H1 (cell line): ENCODE measurements around the gene CCDC12. TPM values are rescaled to one million over a fixed set of nuclear protein-coding genes. Genes with fewer than 3 reads are reported as not detected.
A peak's percentile ranks its signal among the peaks of the same experiment; 100 is the strongest.

Experiments
- CTCF ChIA-PET: fragments of 300-600 bp; sonication (Branson Sonifier 250); formaldehyde crosslinking; loops from one replicate; lab custom pipeline; 2021; ENCODE audit not compliant: partially characterized antibody; lab: Charles Lee
- POLR2A ChIA-PET: fragments of 300-600 bp; sonication (Branson Sonifier 250); formaldehyde crosslinking; loops from one replicate; lab custom pipeline; 2021; ENCODE audit warnings: inconsistent platforms; ENCODE audit not compliant: partially characterized antibody; lab: Charles Lee
- DNase-seq, 2 experiments: peaks; one replicate each; pipeline versions ENCODE4 v3.0.0 to v3.0.0-alpha.2; 2010 to 2022; ENCODE audit warnings: low spot score in 2 of 2, low read depth in 1 of 2, mixed read lengths in 1 of 2
- FAIRE-seq: peaks from 2 replicates; lab custom pipeline; 2011; peaks lifted over from hg19 to GRCh38; lab: Jason Lieb, UNC
- H2AFZ ChIP-seq: 2 replicates; pipeline ENCODE4 v1.8.1; 2012; ENCODE audit warnings: low read length, inconsistent platforms
- H2AK5ac ChIP-seq: 2 replicates; pipeline ENCODE4 v1.6.1; 2013; ENCODE audit warnings: low read depth, low read length
- H2BK120ac ChIP-seq: replicated peaks from 2 replicates; pipeline ENCODE3; 2013; ENCODE audit warnings: low read depth, low read length, inconsistent platforms
- H2BK12ac ChIP-seq: 2 replicates; pipeline ENCODE4 v1.6.1; 2013; ENCODE audit warnings: low read depth, low read length
- H2BK15ac ChIP-seq: 2 replicates; pipeline ENCODE4 v1.6.1; 2013; ENCODE audit warnings: low read length
- H2BK20ac ChIP-seq: 2 replicates; pipeline ENCODE4 v1.6.1; 2013; ENCODE audit warnings: low read length
- H2BK5ac ChIP-seq: 2 replicates; pipeline ENCODE4 v1.6.1; 2013; ENCODE audit warnings: low read depth, low read length
- H3K14ac ChIP-seq: 2 replicates; pipeline ENCODE4 v1.6.1; 2013; ENCODE audit warnings: inconsistent platforms; ENCODE audit not compliant: insufficient read length
- H3K18ac ChIP-seq: 2 replicates; pipeline ENCODE4 v1.6.1; 2013; ENCODE audit warnings: low read length; ENCODE audit errors: extremely low read depth
- H3K23ac ChIP-seq: 2 replicates; pipeline ENCODE4 v1.6.1; 2013; ENCODE audit warnings: inconsistent platforms; ENCODE audit not compliant: insufficient read length
- H3K23me2 ChIP-seq: 2 replicates; pipeline ENCODE4 v1.6.1; 2013; ENCODE audit warnings: low read depth, low read length
- H3K27ac ChIP-seq: 2 replicates; pipeline ENCODE4 v1.6.1; 2011; ENCODE audit warnings: low read depth, low read length, inconsistent platforms
- H3K27me3 ChIP-seq, 4 experiments: replicated peaks in 1 of 4; 1 replicate in 1 of 4; 2 replicates in 3 of 4; pipeline versions ENCODE4 v1.6.1 to v1.8.1; 2011 to 2013; ENCODE audit warnings: low read length in 3 of 4, mild to moderate bottlenecking in 3 of 4, inconsistent platforms in 2 of 4, mixed read lengths in 2 of 4, moderate library complexity in 1 of 4; ENCODE audit not compliant: control insufficient read depth in 3 of 4, insufficient read depth in 3 of 4; ENCODE audit errors: extremely low read depth in 1 of 4
- H3K36me3 ChIP-seq, 4 experiments: 2 replicates each; pipeline versions ENCODE4 v1.6.1 to v1.8.1; 2011 to 2013; ENCODE audit warnings: mild to moderate bottlenecking in 4 of 4, low read length in 3 of 4, moderate library complexity in 2 of 4, control low read depth in 1 of 4, inconsistent platforms in 1 of 4; ENCODE audit not compliant: insufficient read depth in 4 of 4, control insufficient read depth in 2 of 4
- H3K4ac ChIP-seq: replicated peaks from 2 replicates; pipeline ENCODE3; 2013; ENCODE audit warnings: low read length, low read depth, mixed read lengths, inconsistent platforms; ENCODE audit not compliant: insufficient read length
- H3K4me1 ChIP-seq, 4 experiments: replicated peaks in 1 of 4; 1 replicate in 1 of 4; 2 replicates in 3 of 4; pipeline versions ENCODE4 v1.6.1 to v1.8.1; 2011 to 2013; ENCODE audit warnings: low read length in 3 of 4, inconsistent platforms in 2 of 4, mixed read lengths in 1 of 4; ENCODE audit not compliant: insufficient read depth in 4 of 4, control insufficient read depth in 3 of 4
- H3K4me2 ChIP-seq, 2 experiments: 2 replicates each; pipeline versions ENCODE4 v1.6.1 to v1.8.1; 2011 to 2013; ENCODE audit warnings: low read depth in 2 of 2, low read length in 2 of 2, control low read depth in 1 of 2, inconsistent platforms in 1 of 2, mild to moderate bottlenecking in 1 of 2; ENCODE audit not compliant: insufficient read depth in 1 of 2
- H3K4me3 ChIP-seq, 4 experiments: fragments of 200-600, 300-600 bp in 1 of 4; sonication (generic), shearing (Covaris generic), sonication (Bioruptor Twin) in 1 of 4; 2 replicates each; pipeline versions ENCODE4 v1.5.1 to v1.8.1; 2011 to 2016; ENCODE audit warnings: low read length in 4 of 4, low read depth in 3 of 4, control low read depth in 2 of 4, inconsistent platforms in 2 of 4, mild to moderate bottlenecking in 2 of 4, mixed read lengths in 1 of 4, moderate library complexity in 1 of 4; ENCODE audit not compliant: insufficient read depth in 2 of 4; ENCODE audit errors: extremely low read depth in 1 of 4
- H3K56ac ChIP-seq: replicated peaks from 2 replicates; pipeline ENCODE3; 2013; ENCODE audit warnings: low read depth, mild to moderate bottlenecking, mixed read lengths, low read length, inconsistent platforms; ENCODE audit not compliant: insufficient read length
- H3K79me1 ChIP-seq: 2 replicates; pipeline ENCODE4 v1.6.1; 2013; ENCODE audit warnings: low read depth, low read length, control low read depth
- H3K79me2 ChIP-seq, 2 experiments: 2 replicates each; pipeline versions ENCODE4 v1.6.1 to v1.8.1; 2012 to 2013; ENCODE audit warnings: low read length in 2 of 2, mild to moderate bottlenecking in 2 of 2, inconsistent platforms in 1 of 2; ENCODE audit not compliant: insufficient read depth in 2 of 2, control insufficient read depth in 1 of 2
- H3K9ac ChIP-seq, 4 experiments: replicated peaks in 1 of 4; 1 replicate in 1 of 4; 2 replicates in 3 of 4; pipeline versions ENCODE4 v1.6.1 to v1.8.1; 2011 to 2013; ENCODE audit warnings: low read depth in 3 of 4, low read length in 3 of 4, control low read depth in 2 of 4, mild to moderate bottlenecking in 2 of 4, moderate library complexity in 2 of 4, inconsistent platforms in 1 of 4; ENCODE audit errors: extremely low read depth in 1 of 4
- H3K9me3 ChIP-seq, 2 experiments: 2 replicates each; pipeline versions ENCODE4 v1.6.1 to v1.8.1; 2012 to 2013; ENCODE audit warnings: mild to moderate bottlenecking in 2 of 2, moderate library complexity in 2 of 2, control low read depth in 1 of 2, inconsistent platforms in 1 of 2, low read depth in 1 of 2, low read length in 1 of 2, mixed read lengths in 1 of 2; ENCODE audit not compliant: insufficient read depth in 2 of 2
- H4K20me1 ChIP-seq, 2 experiments: replicated peaks in 1 of 2; 2 replicates each; pipeline versions ENCODE3 to v1.8.1; 2011 to 2013; ENCODE audit warnings: inconsistent platforms in 2 of 2, low read length in 2 of 2, mild to moderate bottlenecking in 1 of 2; ENCODE audit not compliant: insufficient read depth in 2 of 2, control insufficient read depth in 1 of 2
- H4K5ac ChIP-seq: 2 replicates; pipeline ENCODE4 v1.6.1; 2013; ENCODE audit warnings: low read length, low read depth, mixed read lengths, inconsistent platforms; ENCODE audit not compliant: insufficient read length
- H4K8ac ChIP-seq: 2 replicates; pipeline ENCODE4 v1.8.0; 2013; ENCODE audit warnings: mild to moderate bottlenecking, moderate library complexity, low read length, inconsistent platforms; ENCODE audit not compliant: insufficient read depth; ENCODE audit errors: extremely low read depth
- H4K91ac ChIP-seq: replicated peaks from 2 replicates; pipeline ENCODE3; 2013; ENCODE audit warnings: low read length, mixed read lengths, inconsistent platforms; ENCODE audit not compliant: insufficient read length
- EGR1 ChIP-seq: IDR thresholded peaks from 2 replicates; pipeline ENCODE4 v1.6.1; 2011; ENCODE audit warnings: low read depth, low read length, borderline replicate concordance
- POLR2AphosphoS5 ChIP-seq: IDR thresholded peaks from 2 replicates; pipeline ENCODE4 v1.6.1; 2011; ENCODE audit warnings: low read depth, low read length
- WGBS, 2 experiments: shearing (Covaris generic) in 1 of 2; methylation state at CpG; one replicate each; pipeline versions ENCODE4 v1.1.6 to v1.1.7; 2013 to 2015; ENCODE audit warnings: low lambda C conversion rate in 2 of 2, mixed read lengths in 2 of 2, inconsistent platforms in 1 of 2, low coverage in 1 of 2, missing lambda C conversion rate in 1 of 2; ENCODE audit not compliant: insufficient replicate concordance in 2 of 2, insufficient coverage in 1 of 2, insufficient read length in 1 of 2; ENCODE audit errors: extremely low coverage in 1 of 2, missing lambda C conversion rate in 1 of 2; 5-methylcytosine and 5-hydroxymethylcytosine counted together
- polyA plus RNA-seq, 7 experiments: library from polyadenylated mRNA; depleted of rRNA in 3 of 7; stranded (reverse) in 5 of 7; unstranded in 2 of 7; fragments of >200 nt in 5 of 7; fragments of 200-250 nt in 2 of 7; gene quantifications; 1 replicate in 5 of 7; 2 replicates in 1 of 7; 4 replicates in 1 of 7; pipeline versions ENCODE4 v1.2.1 to v1.2.3, GENCODE V29; 2011 to 2013; ENCODE audit warnings: missing spikeins in 2 of 7, mixed read lengths in 2 of 7
- total RNA-seq: library from RNA; stranded (reverse); fragmentation: NEBNext Ultra II Directional; extraction: Animal tissue kit (Norgen Biotek cat#: 25700); gene quantifications from 2 replicates; pipeline ENCODE4 v1.2.1, GENCODE V29; 2021

The CCDC12 gene
- total and polyA plus RNA-seq, 2 of the 8 experiments (the other 6 are each of a cell fraction or from before 2014, with no cell fraction given), result 29.5 to 41.3 TPM

GRCh38 chr3:47010910-47011309, 34.4 kb upstream of the CCDC12 start:
- H2BK5ac ChIP-seq, result 0 out of 2 replicates have a peak overlapping the region, but pooled peaks have one; percentile 91
- H3K23ac ChIP-seq, result no peak overlapping the region
- FAIRE-seq (no peak), DNase-seq (no peak)
- no peak overlapping the region for H4K8ac ChIP-seq
- no peak overlapping the region for H4K5ac ChIP-seq
- H2BK120ac ChIP-seq, result no peak overlapping the region
- no peak overlapping the region for H3K27ac ChIP-seq
- H4K20me1 ChIP-seq, result no peaks in the 10 kb centered on the region
- H3K79me2 ChIP-seq, result no peaks in the 10 kb centered on the region
- H3K4me1 ChIP-seq, result peaks cover 0 to 9% (median 5%) of the 10 kb centered on the region in 4 experiments; a peak in 5 of 7 replicates
- H3K9ac ChIP-seq, result no peak overlapping the region
- H3K27me3 ChIP-seq, result no peaks in the 10 kb centered on the region
- no peak overlapping the region for H2BK20ac ChIP-seq
- H3K23me2 ChIP-seq, result peaks cover 3% of the 10 kb centered on the region; the same call in 1 of the 2 replicates
- 0 out of 2 replicates have a peak overlapping the region, but pooled peaks have one; percentile 75 for H2BK15ac ChIP-seq
- H2AFZ ChIP-seq, result no peak overlapping the region
- 92% methylated on average over 5 of the region's 5 CpGs; no CpG with 5 or more reads in 1 of the 2 experiments for WGBS, 2 experiments
- no peak overlapping the region for H3K4ac ChIP-seq
- H3K79me1 ChIP-seq, result no peaks in the 10 kb centered on the region; the same call in 1 of the 2 replicates
- H3K14ac ChIP-seq, result no peak overlapping the region
- H2AK5ac ChIP-seq, result peak overlapping the region; percentile 82; the same call in 1 of the 2 replicates
- CTCF ChIA-PET, result interaction anchor here (1.0 to 2.0 kb wide), 2 partner anchors 26 to 75 kb away, joined by 4 to 5 read pairs; no protein-coding TSS in a partner anchor
- no peak overlapping the region for H3K4me3 ChIP-seq
- peaks cover 3 to 11% (median 6%) of the 10 kb centered on the region in 4 experiments; a peak in 6 of 8 replicates for H3K36me3 ChIP-seq
- no peak overlapping the region; a peak in 1 of 4 replicates for H3K4me2 ChIP-seq
- no peak overlapping the region for H2BK12ac ChIP-seq
- no peak overlapping the region for H3K18ac ChIP-seq
- POLR2A ChIA-PET, result interaction anchor here (0.6 to 2.2 kb wide), 4 partner anchors 9 to 84 kb away, joined by 3 to 15 read pairs (median 3); no protein-coding TSS in a partner anchor
- no peak overlapping the region for H4K91ac ChIP-seq
- H3K9me3 ChIP-seq, result no peaks in the 10 kb centered on the region
- H3K56ac ChIP-seq, result no peak overlapping the region
- TF ChIP-seq EGR1 (no peak), POLR2AphosphoS5 (no peak)
